Measurements from ENCODE around the gene ZG16B. TPM values are rescaled to one million over a fixed set of nuclear protein-coding genes. Genes with fewer than 3 reads are reported as not detected.

ZG16B gene
- total and polyA plus RNA-seq, 2 of the 8 experiments (the other 6 are each of a cell fraction or from before 2014, with no cell fraction given) = 0.11 TPM; not detected in 1

DNA sequence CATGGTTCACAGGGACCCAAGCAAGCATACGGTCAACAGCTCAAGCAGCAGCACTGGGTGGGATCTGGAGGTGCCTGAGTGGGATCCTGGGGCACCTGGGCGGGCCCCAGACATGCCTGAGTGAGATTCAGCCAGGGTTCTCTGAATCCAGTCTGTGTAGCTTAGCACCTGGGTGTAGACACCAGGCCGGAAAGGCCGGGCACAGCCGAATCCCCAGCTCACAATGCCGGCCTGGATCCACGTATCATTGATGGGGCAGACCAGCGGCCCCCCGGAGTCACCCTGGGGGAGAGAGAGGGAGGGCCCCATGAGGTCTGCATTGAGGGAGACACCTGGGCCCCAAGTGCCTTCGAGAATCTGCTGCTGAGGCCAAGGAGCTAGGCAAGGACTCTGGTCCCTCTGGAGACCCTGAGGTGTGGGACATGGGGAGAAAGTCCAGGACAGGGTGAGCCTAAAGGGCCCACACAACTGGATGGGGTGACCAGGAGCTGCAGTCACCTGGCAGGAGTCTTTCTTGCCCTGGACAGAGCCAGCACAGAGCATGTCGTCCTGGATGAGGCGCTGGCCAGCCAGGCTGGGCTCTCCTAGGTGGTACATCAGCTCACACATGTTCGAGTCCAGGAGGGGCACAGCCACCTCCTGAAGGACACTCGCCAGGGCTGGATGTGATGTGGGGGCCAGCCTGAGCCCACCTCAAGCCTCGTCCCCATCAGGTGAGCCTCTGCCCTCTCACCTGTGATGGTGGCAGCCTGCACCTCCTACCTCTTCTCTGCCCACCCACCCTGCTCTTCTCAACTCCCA lies 9.7 kb downstream of the ZG16B start (continued):
- TF ChIP-seq, protein P1, sequence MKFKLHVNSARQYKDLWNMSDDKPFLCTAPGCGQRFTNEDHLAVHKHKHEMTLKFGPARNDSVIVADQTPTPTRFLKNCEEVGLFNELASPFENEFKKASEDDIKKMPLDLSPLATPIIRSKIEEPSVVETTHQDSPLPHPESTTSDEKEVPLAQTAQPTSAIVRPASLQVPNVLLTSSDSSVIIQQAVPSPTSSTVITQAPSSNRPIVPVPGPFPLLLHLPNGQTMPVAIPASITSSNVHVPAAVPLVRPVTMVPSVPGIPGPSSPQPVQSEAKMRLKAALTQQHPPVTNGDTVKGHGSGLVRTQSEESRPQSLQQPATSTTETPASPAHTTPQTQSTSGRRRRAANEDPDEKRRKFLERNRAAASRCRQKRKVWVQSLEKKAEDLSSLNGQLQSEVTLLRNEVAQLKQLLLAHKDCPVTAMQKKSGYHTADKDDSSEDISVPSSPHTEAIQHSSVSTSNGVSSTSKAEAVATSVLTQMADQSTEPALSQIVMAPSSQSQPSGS (IDR thresholded peaks at IDR 0.05; ENCODE audit: low read length) = no peak
- TF ChIP-seq MAFK (IDR thresholded peaks at IDR 0.05; ENCODE audit: low read depth, low read length) (no peak), NANOG (IDR thresholded peaks at IDR 0.05; ENCODE audit: insufficient read depth, low read depth, low read length, poor library complexity, severe bottlenecking) (no peak), KDM4A (IDR thresholded peaks at IDR 0.05; ENCODE audit: low read depth, low read length, severe bottlenecking) (no peak), SAP30 (IDR thresholded peaks at IDR 0.05; ENCODE audit: insufficient read depth, insufficient replicate concordance, low read length) (no peak), RFX5 (IDR thresholded peaks at IDR 0.05; ENCODE audit: borderline replicate concordance, low read depth, low read length) (no peak)
- TF ChIP-seq, protein P2, sequence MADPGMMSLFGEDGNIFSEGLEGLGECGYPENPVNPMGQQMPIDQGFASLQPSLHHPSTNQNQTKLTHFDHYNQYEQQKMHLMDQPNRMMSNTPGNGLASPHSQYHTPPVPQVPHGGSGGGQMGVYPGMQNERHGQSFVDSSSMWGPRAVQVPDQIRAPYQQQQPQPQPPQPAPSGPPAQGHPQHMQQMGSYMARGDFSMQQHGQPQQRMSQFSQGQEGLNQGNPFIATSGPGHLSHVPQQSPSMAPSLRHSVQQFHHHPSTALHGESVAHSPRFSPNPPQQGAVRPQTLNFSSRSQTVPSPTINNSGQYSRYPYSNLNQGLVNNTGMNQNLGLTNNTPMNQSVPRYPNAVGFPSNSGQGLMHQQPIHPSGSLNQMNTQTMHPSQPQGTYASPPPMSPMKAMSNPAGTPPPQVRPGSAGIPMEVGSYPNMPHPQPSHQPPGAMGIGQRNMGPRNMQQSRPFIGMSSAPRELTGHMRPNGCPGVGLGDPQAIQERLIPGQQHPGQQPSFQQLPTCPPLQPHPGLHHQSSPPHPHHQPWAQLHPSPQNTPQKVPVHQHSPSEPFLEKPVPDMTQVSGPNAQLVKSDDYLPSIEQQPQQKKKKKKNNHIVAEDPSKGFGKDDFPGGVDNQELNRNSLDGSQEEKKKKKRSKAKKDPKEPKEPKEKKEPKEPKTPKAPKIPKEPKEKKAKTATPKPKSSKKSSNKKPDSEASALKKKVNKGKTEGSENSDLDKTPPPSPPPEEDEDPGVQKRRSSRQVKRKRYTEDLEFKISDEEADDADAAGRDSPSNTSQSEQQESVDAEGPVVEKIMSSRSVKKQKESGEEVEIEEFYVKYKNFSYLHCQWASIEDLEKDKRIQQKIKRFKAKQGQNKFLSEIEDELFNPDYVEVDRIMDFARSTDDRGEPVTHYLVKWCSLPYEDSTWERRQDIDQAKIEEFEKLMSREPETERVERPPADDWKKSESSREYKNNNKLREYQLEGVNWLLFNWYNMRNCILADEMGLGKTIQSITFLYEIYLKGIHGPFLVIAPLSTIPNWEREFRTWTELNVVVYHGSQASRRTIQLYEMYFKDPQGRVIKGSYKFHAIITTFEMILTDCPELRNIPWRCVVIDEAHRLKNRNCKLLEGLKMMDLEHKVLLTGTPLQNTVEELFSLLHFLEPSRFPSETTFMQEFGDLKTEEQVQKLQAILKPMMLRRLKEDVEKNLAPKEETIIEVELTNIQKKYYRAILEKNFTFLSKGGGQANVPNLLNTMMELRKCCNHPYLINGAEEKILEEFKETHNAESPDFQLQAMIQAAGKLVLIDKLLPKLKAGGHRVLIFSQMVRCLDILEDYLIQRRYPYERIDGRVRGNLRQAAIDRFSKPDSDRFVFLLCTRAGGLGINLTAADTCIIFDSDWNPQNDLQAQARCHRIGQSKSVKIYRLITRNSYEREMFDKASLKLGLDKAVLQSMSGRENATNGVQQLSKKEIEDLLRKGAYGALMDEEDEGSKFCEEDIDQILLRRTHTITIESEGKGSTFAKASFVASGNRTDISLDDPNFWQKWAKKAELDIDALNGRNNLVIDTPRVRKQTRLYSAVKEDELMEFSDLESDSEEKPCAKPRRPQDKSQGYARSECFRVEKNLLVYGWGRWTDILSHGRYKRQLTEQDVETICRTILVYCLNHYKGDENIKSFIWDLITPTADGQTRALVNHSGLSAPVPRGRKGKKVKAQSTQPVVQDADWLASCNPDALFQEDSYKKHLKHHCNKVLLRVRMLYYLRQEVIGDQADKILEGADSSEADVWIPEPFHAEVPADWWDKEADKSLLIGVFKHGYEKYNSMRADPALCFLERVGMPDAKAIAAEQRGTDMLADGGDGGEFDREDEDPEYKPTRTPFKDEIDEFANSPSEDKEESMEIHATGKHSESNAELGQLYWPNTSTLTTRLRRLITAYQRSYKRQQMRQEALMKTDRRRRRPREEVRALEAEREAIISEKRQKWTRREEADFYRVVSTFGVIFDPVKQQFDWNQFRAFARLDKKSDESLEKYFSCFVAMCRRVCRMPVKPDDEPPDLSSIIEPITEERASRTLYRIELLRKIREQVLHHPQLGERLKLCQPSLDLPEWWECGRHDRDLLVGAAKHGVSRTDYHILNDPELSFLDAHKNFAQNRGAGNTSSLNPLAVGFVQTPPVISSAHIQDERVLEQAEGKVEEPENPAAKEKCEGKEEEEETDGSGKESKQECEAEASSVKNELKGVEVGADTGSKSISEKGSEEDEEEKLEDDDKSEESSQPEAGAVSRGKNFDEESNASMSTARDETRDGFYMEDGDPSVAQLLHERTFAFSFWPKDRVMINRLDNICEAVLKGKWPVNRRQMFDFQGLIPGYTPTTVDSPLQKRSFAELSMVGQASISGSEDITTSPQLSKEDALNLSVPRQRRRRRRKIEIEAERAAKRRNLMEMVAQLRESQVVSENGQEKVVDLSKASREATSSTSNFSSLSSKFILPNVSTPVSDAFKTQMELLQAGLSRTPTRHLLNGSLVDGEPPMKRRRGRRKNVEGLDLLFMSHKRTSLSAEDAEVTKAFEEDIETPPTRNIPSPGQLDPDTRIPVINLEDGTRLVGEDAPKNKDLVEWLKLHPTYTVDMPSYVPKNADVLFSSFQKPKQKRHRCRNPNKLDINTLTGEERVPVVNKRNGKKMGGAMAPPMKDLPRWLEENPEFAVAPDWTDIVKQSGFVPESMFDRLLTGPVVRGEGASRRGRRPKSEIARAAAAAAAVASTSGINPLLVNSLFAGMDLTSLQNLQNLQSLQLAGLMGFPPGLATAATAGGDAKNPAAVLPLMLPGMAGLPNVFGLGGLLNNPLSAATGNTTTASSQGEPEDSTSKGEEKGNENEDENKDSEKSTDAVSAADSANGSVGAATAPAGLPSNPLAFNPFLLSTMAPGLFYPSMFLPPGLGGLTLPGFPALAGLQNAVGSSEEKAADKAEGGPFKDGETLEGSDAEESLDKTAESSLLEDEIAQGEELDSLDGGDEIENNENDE (IDR thresholded peaks at IDR 0.05; ENCODE audit: insufficient replicate concordance, low read length) = no peak

All from H1 (cell line).